NCI-H2196 treated with DMSO at 0.1 percent for 48 hours (cell line): ENCODE data around the gene ABI3BP.

Experiments
- DNase-seq: peaks from one replicate; lab custom pipeline; 2025; ENCODE audit not compliant: unreplicated experiment; lab: John Stamatoyannopoulos, UW

Gene ABI3BP

GRCh38 chr3:100988080-100988479 is 5.1 kb downstream of the ABI3BP start:
- DNase-seq: no peak

GRCh38 chr3:100984308-100984707 is 8.9 kb downstream of the ABI3BP start:
- no peak for DNase-seq

GRCh38 chr3:100982710-100983109 is 10.5 kb downstream of the ABI3BP start:
- no peak for DNase-seq

GRCh38 chr3:100981164-100981911 is 11.9 kb downstream of the ABI3BP start:
- no peak for DNase-seq

GRCh38 chr3:100978011-100978659 is 15.1 kb downstream of the ABI3BP start:
- no peak for DNase-seq

- DNase-seq: no peak
These were observed 16.6 kb downstream of the ABI3BP start for GRCh38 chr3:100976611-100977010.

- DNase-seq: no peak
These were observed 17.5 kb downstream of the ABI3BP start for GRCh38 chr3:100975714-100976113.

GRCh38 chr3:100973594-100973993 is 19.6 kb downstream of the ABI3BP start:
- DNase-seq: no peak

GRCh38 chr3:100972867-100973266 is 20.4 kb downstream of the ABI3BP start:
- no peak for DNase-seq

GRCh38 chr3:100972301-100972844 is 20.8 kb downstream of the ABI3BP start:
- DNase-seq: no peak

GRCh38 chr3:100971798-100972197 is 21.4 kb downstream of the ABI3BP start:
- DNase-seq: no peak

- no peak for DNase-seq
These were observed 22.7 kb downstream of the ABI3BP start for GRCh38 chr3:100970477-100970990.

GRCh38 chr3:100968932-100969906 is 24.0 kb downstream of the ABI3BP start:
- no peak for DNase-seq

GRCh38 chr3:100966807-100967206 is 26.4 kb downstream of the ABI3BP start:
- no peak for DNase-seq

- DNase-seq: no peak
These were observed 27.2 kb downstream of the ABI3BP start for GRCh38 chr3:100966049-100966491.

GRCh38 chr3:100963041-100963440 is 30.2 kb downstream of the ABI3BP start:
- no peak for DNase-seq

GRCh38 chr3:100957261-100957986 is 35.8 kb downstream of the ABI3BP start:
- no peak for DNase-seq

GRCh38 chr3:100956276-100956675 is 36.9 kb downstream of the ABI3BP start:
- DNase-seq: no peak

GRCh38 chr3:100954990-100955389 is 38.2 kb downstream of the ABI3BP start:
- no peak for DNase-seq
